HG02798 (cell line): ENCODE data around the gene UROC1.

Experiments used
- ATAC-seq: cut with Tn5 transposase; IDR thresholded peaks from one replicate; pipeline ENCODE4 v1.9.1; 2021; ENCODE audit warnings: mild to moderate bottlenecking; ENCODE audit not compliant: unreplicated experiment, poor library complexity

Gene UROC1

GRCh38 chr3:126517291-126517951 is at the start of gene UROC1:
Gene UROC1, minus strand, starts transcription at chr3:126517773. Its CDS starts 54 bp downstream, at chr3:126517719.
- no peak for ATAC-seq

GRCh38 chr3:126562737-126563276 is 45.2 kb upstream of the UROC1 start:
- no peak for ATAC-seq

DNA sequence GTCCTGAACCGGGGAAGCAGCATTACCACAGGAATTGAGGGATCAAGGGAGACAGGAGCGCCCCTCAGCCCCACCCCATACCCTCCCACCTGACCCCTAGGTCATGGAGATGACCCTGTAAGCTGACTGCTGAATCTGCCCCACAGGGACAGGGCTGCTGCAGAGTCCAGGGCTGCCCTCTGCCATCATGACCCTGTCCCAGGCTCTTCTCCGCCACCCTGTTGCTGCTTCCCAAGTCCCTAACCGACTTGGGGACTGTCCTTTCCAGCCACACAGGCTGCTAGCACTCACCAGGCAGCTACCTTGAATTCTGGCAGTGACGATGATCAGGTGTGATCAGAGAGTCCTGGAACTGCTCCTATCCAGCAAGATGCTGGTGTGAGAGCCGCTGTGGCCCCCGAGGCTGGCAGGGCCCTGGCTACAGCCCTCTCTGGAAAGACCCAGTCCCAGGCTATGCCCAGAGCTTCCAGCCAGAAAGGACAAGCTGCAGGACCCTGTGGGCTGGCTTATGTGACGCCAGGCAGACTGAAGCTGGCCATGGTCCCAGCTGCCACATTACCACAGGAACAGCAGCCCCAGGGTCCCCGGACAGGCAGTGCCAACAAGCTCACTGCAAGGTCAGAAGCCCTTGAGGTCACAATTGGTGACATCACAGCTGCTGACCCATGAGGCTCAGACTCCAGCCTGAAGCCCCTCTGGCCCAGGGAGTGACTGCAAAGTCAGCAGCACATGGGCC is 40.9 kb upstream of the UROC1 start, which contains the start of gene C3orf22:
Gene C3orf22, minus strand, starts transcription at position 597 of the 736 bp plus-strand sequence. CDS start 5,542 bp downstream, outside the sequence.
- ATAC-seq, result no peak

- ATAC-seq, result no peak
Observed at GRCh38 chr3:126557761-126558160, 40.2 kb upstream of the UROC1 start.

DNA sequence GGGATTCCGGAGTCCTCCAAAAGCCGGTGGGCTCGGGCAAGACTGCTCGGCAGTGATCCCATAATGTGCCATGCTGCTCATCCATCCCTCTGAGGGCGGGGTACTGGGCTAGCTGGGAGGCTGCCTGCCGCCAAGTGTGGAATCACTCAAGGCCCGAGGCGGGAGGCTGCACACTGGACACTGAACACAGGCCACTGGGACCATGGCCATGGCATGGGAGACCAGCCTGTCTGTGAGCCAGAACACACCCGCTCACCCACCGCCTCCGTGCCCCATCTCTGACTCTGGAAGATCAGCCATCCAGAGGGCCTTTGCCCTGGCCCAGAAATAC is 39.8 kb upstream of the UROC1 start:
- ATAC-seq, result no peak

GRCh38 chr3:126556637-126557414 is 39.3 kb upstream of the UROC1 start:
- no peak for ATAC-seq

DNA sequence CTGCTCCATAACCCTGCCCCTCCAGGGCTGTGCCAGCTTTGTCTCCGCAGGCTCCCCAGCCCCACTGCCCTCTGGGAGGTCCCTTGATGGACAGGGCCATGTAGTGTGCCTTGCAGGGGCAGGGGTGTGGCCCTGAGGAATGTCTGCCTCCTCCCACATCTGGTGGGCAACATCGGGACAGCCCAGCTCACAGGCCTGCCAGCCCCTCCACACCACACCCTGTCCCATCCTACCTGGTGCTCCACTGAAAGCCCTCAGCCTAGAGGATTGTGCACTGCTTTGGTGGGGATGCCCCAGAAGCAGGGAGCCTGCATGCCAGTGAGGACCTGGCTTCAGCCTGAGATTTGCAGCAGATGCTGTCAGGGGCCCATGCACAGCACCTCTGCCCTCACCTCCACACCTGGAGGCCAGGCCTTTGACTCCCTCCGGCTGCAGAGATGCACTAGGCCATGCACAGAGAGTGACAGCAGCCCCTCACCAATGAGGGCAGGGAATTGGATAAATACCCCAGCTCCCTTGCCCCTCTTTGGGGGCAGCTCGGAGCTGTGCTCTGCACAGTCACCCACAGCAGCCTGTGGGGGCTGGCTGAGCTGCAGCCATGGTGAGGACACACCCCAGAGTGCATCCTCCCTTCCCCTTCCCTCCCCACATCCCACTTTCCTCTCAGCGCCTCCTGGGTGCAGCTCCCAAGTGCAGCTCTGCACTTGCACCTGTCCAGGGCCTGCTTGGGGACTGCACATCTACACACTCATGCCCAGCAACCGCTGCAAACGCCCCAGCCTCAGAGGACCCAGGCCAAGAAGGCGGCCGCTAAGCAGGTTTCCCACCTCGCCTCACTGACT is 38.4 kb upstream of the UROC1 start:
- no peak for ATAC-seq

GRCh38 chr3:126554560-126555525 is 37.3 kb upstream of the UROC1 start:
- no peak for ATAC-seq

DNA sequence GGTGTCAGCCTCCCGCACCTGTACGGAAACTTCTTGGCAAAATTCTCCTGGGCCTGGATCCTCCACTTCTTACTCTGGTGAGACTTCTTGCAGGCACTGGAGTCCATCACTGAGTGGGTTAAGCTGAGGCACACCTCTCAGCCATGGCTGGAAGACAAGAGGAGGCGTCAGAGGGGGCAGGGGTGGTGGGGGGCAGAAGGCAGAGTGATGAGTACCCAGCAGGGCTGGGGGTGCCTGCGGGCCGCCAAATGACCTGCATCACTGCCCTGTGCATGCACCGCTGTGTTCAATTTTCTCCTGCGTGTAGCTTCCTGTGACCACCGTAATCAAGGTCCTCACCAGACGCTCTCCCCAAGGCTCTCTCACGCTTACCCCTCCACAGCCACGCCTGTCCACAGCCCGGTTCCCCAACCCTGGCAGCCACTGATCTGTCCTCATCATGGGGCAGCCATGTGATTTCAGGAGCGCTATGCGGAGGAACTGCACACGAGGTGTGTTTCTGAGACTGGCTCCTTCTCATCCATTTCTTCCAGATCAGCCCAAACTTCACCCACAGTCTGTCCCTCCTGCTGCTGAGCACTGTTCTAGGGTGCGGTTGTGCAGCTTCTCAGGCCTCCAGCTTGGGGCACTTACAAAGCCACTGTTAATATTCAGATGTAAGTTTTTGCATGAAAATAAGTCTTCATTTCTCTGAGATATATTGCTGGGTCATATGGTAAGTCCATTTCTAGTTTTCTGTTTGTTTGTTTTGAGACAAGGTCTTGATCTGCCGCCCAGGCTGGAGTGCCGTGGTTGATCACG is 35.9 kb upstream of the UROC1 start:
- no peak for ATAC-seq

DNA sequence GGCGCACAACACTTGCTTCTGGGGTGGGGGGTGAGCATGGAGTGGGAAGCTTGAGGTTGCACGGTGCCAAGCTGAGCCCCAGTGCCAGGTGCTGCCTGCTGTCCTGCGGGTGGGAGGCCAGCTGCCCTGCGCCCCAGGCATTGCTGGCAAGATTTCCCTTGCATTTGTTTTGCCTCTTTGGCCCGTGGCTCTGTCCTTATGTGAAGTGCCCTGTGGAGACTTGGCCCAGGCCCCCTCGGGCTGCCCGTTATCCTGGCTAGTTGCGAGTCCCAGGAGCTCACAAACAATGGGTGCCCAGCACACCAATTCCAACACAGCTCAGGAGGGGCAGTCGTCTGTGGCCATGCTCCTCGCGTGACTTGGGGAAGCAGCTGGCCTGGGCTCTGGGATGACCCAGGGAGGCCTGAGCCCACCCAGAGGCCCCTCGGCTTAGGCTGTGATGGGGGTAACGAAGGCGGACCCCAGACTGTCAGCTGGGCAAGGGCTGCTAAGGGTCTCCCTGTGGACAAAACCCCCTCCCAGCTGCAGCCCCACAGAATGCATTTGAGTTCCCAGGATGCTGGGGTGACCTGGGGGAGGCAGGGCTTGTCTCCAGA is 35.2 kb upstream of the UROC1 start:
- ATAC-seq, result no peak

DNA sequence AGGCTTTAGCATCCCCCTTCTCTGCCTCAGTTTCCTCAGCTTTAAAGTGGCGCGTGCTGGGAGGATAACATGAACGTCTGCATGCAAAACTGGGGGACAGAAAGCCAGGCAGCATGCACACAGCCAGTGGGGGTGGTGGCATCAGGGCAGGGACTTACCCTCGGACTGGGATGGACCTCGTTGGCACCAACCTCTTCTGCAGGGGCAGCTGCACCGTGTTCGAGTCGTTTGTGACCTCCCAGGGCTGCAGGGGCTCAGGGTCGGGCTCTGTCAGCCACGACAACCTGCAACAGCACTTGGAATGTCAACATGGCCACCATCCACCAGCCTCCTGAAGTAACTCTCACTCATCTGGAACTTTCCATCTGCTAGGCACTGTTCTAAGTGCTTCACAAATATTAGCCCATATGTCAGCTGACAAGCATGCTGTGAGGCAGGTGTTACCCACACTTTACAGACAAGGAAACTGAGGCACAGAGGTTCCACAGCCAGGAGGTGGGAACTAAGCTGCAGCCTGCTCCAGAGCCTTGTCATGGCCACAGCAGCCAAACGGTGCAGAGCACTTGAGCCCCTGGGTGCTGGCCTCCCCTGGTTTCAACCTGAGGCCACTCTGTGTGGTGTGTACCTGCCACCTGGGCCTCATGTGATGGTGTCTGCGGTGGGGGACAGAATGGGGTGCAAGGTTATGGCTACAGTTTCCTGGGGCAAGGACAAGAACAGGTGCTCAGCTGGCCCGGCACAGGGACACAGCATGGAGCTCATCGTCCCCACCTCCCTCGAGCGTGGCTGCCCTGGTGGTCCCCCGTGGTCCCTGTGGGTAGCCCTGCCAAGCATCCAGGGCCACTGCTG is 34.5 kb upstream of the UROC1 start:
- no peak for ATAC-seq

GRCh38 chr3:126551121-126551838 is 33.7 kb upstream of the UROC1 start:
- ATAC-seq, result no peak

GRCh38 chr3:126550488-126551051 is 33.0 kb upstream of the UROC1 start:
- no peak for ATAC-seq

- ATAC-seq, result no peak
Observed at GRCh38 chr3:126549861-126550487, 32.4 kb upstream of the UROC1 start.
